ENCODE results near the gene MRPL4.

MRPL4 gene

GRCh38 chr19:10269333-10270179 is 17.5 kb downstream of the MRPL4 start:
- Histone ChIP-seq H3K4me1 (ENCODE audit: control insufficient read depth in 1 of 2, insufficient read depth in 1 of 2, low read depth in 1 of 2, low read length in 1 of 2) (peaks cover 18 to 27% of the 10 kb centered on the region in 2 experiments), H3K27ac (peak overlapping the region; percentile 99), H3K36me3 (peaks cover 4% of the 10 kb centered on the region), H3K4me3 (ENCODE audit: low read depth in 1 of 2, low read length in 1 of 2) (peak overlapping the region; percentile 75 to 84), H3K9me3 (no peaks in the 10 kb centered on the region), H3K27me3 (no peaks in the 10 kb centered on the region)
- TF ChIP-seq CTCF (IDR thresholded peaks at IDR 0.05), result peak; percentile 99

GRCh38 chr19:10270180-10270615 is 18.2 kb downstream of the MRPL4 start:
- Histone ChIP-seq H3K4me1 (ENCODE audit: control insufficient read depth in 1 of 2, insufficient read depth in 1 of 2, low read depth in 1 of 2, low read length in 1 of 2) (peaks cover 18 to 27% of the 10 kb centered on the region in 2 experiments), H3K27ac (peak overlapping the region; percentile 99), H3K4me3 (ENCODE audit: low read depth in 1 of 2, low read length in 1 of 2) (peak overlapping the region; percentile 75 to 84), H3K36me3 (peaks cover 10% of the 10 kb centered on the region), H3K27me3 (no peaks in the 10 kb centered on the region), H3K9me3 (no peaks in the 10 kb centered on the region)
- peak; percentile 51 for TF ChIP-seq CTCF (IDR thresholded peaks at IDR 0.05)

- no peaks in the 10 kb centered on the region for H3K27me3 ChIP-seq
- peak within 1 kb of the TSS; percentile 99 for H3K27ac ChIP-seq
- peaks cover 15% of the 10 kb centered on the region for H3K36me3 ChIP-seq
- peak; percentile 62 for TF ChIP-seq CTCF (IDR thresholded peaks at IDR 0.05)
- peak within 1 kb of the TSS; percentile 75 to 84 for H3K4me3 ChIP-seq (ENCODE audit: low read depth in 1 of 2, low read length in 1 of 2)
- H3K4me1 ChIP-seq (ENCODE audit: control insufficient read depth in 1 of 2, insufficient read depth in 1 of 2, low read depth in 1 of 2, low read length in 1 of 2), result peaks cover 18 to 27% of the 10 kb centered on the region in 2 experiments
- H3K9me3 ChIP-seq, result no peaks in the 10 kb centered on the region
These were observed 18.8 kb downstream of the MRPL4 start, which contains the start of gene ICAM1 for GRCh38 chr19:10270616-10271394. TSS of gene ICAM1 (plus strand) at chr19:10271120. CDS start at chr19:10271160, 40 bp downstream.

GRCh38 chr19:10271543-10272086 is 19.6 kb downstream of the MRPL4 start:
- Histone ChIP-seq H3K27me3 (no peaks in the 10 kb centered on the region), H3K4me1 (ENCODE audit: control insufficient read depth in 1 of 2, insufficient read depth in 1 of 2, low read depth in 1 of 2, low read length in 1 of 2) (peaks cover 20 to 30% of the 10 kb centered on the region in 2 experiments), H3K27ac (peak overlapping the region; percentile 99), H3K9me3 (no peaks in the 10 kb centered on the region), H3K4me3 (ENCODE audit: low read depth in 1 of 2, low read length in 1 of 2) (peak overlapping the region; percentile 75 to 84), H3K36me3 (peaks cover 22% of the 10 kb centered on the region)
- TF ChIP-seq CTCF (IDR thresholded peaks at IDR 0.05), result no peak

- Histone ChIP-seq H3K9me3 (no peaks in the 10 kb centered on the region), H3K36me3 (peaks cover 46% of the 10 kb centered on the region), H3K4me1 (ENCODE audit: control insufficient read depth in 1 of 2, insufficient read depth in 1 of 2, low read depth in 1 of 2, low read length in 1 of 2) (peaks cover 27 to 38% of the 10 kb centered on the region in 2 experiments), H3K27me3 (no peaks in the 10 kb centered on the region), H3K4me3 (ENCODE audit: low read depth in 1 of 2, low read length in 1 of 2) (no peak overlapping the region), H3K27ac (no peak overlapping the region)
- no peak for TF ChIP-seq CTCF (IDR thresholded peaks at IDR 0.05)
These were observed 22.6 kb downstream of the MRPL4 start for GRCh38 chr19:10274589-10274988.

Measured in neutrophil (primary cell).